Neural cell (in vitro differentiated cells): Measurements from ENCODE around the gene DACH1. TPM values are rescaled to one million over a fixed set of nuclear protein-coding genes. Genes with fewer than 3 reads are reported as not detected.
A peak's percentile ranks its signal among the peaks of the same experiment; 100 is the strongest.
"Not testable (repeated sequence)": the region's sequence is repeated elsewhere in the genome, so short reads cannot be mapped to it uniquely, and the experiment has no call there.

ENCODE experiments used
- H2AFZ ChIP-seq: fragments of 200-600, 300-800 bp; sonication (generic), shearing (Covaris generic); 2 replicates; pipeline ENCODE4 v1.6.0; 2014; ENCODE audit warnings: low read depth, mild to moderate bottlenecking, antibody characterized with exemption, low read length, moderate library complexity
- H3F3A ChIP-seq: fragments of 200-600 bp; shearing (Covaris generic); 2 replicates; pipeline ENCODE4 v1.6.1; 2016; ENCODE audit warnings: mild to moderate bottlenecking, moderate library complexity, mixed read lengths, antibody characterized with exemption, low read length; ENCODE audit not compliant: insufficient read depth, poor library complexity, severe bottlenecking
- H3K27ac ChIP-seq: fragments of 200-600, 300-800 bp; sonication (generic), shearing (Covaris generic); 2 replicates; pipeline ENCODE4 v1.5.1; 2014; ENCODE audit warnings: mild to moderate bottlenecking, low read length, moderate library complexity
- H3K27me3 ChIP-seq: fragments of 300-800, 200-600 bp; sonication (generic), shearing (Covaris generic); 2 replicates; pipeline ENCODE4 v1.6.0; 2014; ENCODE audit warnings: mild to moderate bottlenecking, low read depth, low read length, moderate library complexity; ENCODE audit not compliant: insufficient read depth
- H3K36me3 ChIP-seq: fragments of 300-800, 200-600 bp; sonication (generic), shearing (Covaris generic); 2 replicates; pipeline ENCODE4 v1.5.1; 2014; ENCODE audit warnings: mild to moderate bottlenecking, antibody characterized with exemption, low read length, moderate library complexity; ENCODE audit not compliant: insufficient read depth
- H3K4me2 ChIP-seq: fragments of 300-800, 200-600 bp; sonication (generic), shearing (Covaris generic); 2 replicates; pipeline ENCODE4 v1.6.0; 2014; ENCODE audit warnings: mild to moderate bottlenecking, low read length
- H3K4me3 ChIP-seq: fragments of 300-800, 200-600 bp; sonication (generic), shearing (Covaris generic); 2 replicates; pipeline ENCODE4 v1.5.1; 2014; ENCODE audit warnings: mild to moderate bottlenecking, low read length, moderate library complexity
- H3K79me2 ChIP-seq: fragments of 200-600 bp; shearing (Covaris generic); replicated peaks from 2 replicates; pipeline ENCODE4 v1.6.0; 2014; ENCODE audit warnings: mild to moderate bottlenecking, low read length, moderate library complexity; ENCODE audit not compliant: insufficient read depth
- H3K9ac ChIP-seq: fragments of 300-800, 200-600 bp; sonication (generic), shearing (Covaris generic); 2 replicates; pipeline ENCODE4 v1.6.1; 2016; ENCODE audit warnings: mild to moderate bottlenecking, low read length, mixed read lengths
- H3K9me2 ChIP-seq: fragments of 200-600 bp; shearing (Covaris generic); 2 replicates; pipeline ENCODE4 v1.6.1; 2016; ENCODE audit warnings: mild to moderate bottlenecking, low read length, mixed read lengths; ENCODE audit not compliant: insufficient read depth
- H3K9me3 ChIP-seq: fragments of 200-600, 300-800 bp; sonication (generic), shearing (Covaris generic); 2 replicates; pipeline ENCODE4 v1.6.1; 2016; ENCODE audit warnings: mild to moderate bottlenecking, mixed run types, low read length, moderate library complexity, mixed read lengths
- H4K20me1 ChIP-seq: fragments of 200-600 bp; shearing (Covaris generic); 2 replicates; pipeline ENCODE4 v1.6.1; 2016; ENCODE audit warnings: mild to moderate bottlenecking, mixed run types; ENCODE audit not compliant: insufficient read depth
- EP300 ChIP-seq: fragments of 450-650 bp; conservative IDR thresholded peaks from 2 replicates; pipeline ENCODE4 v1.6.1; 2014; ENCODE audit warnings: antibody characterized with exemption, mild to moderate bottlenecking, moderate library complexity; ENCODE audit not compliant: poor library complexity, severe bottlenecking
- EZH2 ChIP-seq: fragments of 200-600, 300-800 bp; shearing (Covaris generic), sonication (generic); IDR thresholded peaks from 2 replicates; pipeline ENCODE4 v1.6.1; 2014; ENCODE audit warnings: antibody characterized with exemption, low read length, borderline replicate concordance, mild to moderate bottlenecking; ENCODE audit not compliant: insufficient read depth, poor library complexity, severe bottlenecking
- MXI1 ChIP-seq: fragments of 450-650 bp; conservative IDR thresholded peaks from 2 replicates; pipeline ENCODE4 v1.6.1; 2014; ENCODE audit warnings: antibody characterized with exemption, mild to moderate bottlenecking; ENCODE audit not compliant: poor library complexity, severe bottlenecking
- POLR2AphosphoS5 ChIP-seq: IDR thresholded peaks from 2 replicates; pipeline ENCODE4 v1.6.1; 2012
- RAD21 ChIP-seq: fragments of 450-650 bp; conservative IDR thresholded peaks from 2 replicates; pipeline ENCODE4 v1.6.1; 2014; ENCODE audit warnings: antibody characterized with exemption, mild to moderate bottlenecking, moderate library complexity
- REST ChIP-seq: IDR thresholded peaks from 2 replicates; pipeline ENCODE4 v1.6.1; 2012; ENCODE audit warnings: borderline replicate concordance
- SMC3 ChIP-seq: fragments of 450-650 bp; conservative IDR thresholded peaks from 2 replicates; pipeline ENCODE4 v1.6.1; 2014; ENCODE audit warnings: antibody characterized with exemption, mild to moderate bottlenecking, moderate library complexity; ENCODE audit not compliant: poor library complexity
- TAF1 ChIP-seq: IDR thresholded peaks from 2 replicates; pipeline ENCODE4 v1.6.1; 2012; ENCODE audit warnings: low read depth
- polyA plus RNA-seq: library from polyadenylated mRNA; depleted of rRNA; stranded (reverse); fragments of >200 nt; gene quantifications from 2 replicates; pipeline ENCODE4 v1.2.3, GENCODE V29; 2014
- TF ChIP-seq, protein P1 (sequence below): fragments of 450-650 bp; IDR thresholded peaks from 2 replicates; pipeline ENCODE4 v1.5.1; 2014; ENCODE audit warnings: antibody characterized with exemption, mild to moderate bottlenecking, moderate library complexity; ENCODE audit not compliant: poor library complexity, severe bottlenecking

DACH1 gene
- polyA plus RNA-seq, 1 donor from 2014 or later: 20.0 TPM

GRCh38 chr13:71838842-71839241, 28.2 kb downstream of the DACH1 start (continued):
- no peak for TF ChIP-seq EZH2
- TF ChIP-seq TAF1: no peak

DNA sequence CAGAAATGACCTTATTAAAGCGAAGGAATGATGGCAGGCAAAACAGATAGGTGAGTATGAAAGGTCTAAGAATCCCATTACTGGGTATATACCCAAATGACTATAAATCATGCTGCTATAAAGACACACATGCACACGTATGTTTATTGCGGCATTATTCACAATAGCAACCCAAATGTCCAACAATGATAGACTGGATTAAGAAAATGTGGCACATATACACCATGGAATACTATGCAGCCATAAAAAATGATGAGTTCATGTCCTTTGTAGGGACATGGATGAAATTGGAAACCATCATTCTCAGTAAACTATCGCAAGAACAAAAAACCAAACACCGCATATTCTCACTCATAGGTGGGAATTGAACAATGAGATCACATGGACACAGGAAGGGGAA, 29.4 kb downstream of the DACH1 start:
- H2AFZ ChIP-seq, H4K20me1 ChIP-seq, H3K79me2 ChIP-seq, H3K9me2 ChIP-seq, H3K9me3 ChIP-seq, H3K4me3 ChIP-seq, H3F3A ChIP-seq, H3K27ac ChIP-seq, H3K27me3 ChIP-seq, H3K36me3 ChIP-seq, H3K4me2 ChIP-seq, H3K9ac ChIP-seq: not testable (repeated sequence)

DNA sequence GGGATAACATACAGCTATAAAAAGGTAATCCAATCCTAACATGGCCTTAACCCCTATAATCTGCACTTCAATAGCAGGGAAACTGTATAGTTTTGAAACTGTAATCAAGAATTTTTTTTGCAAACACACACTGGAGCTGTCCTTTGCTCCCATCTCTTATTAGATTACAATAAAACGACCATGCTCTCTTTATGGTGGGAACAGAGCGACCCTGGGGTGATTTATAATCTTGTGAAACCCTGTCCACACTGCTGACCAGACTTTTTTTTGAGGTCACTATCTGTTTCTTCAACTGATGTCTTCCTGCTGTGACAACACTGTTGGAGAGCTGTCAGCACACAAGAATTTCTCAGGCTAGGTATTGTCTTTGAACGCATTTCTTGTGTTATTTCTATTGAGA, 35.3 kb downstream of the DACH1 start:
- Histone ChIP-seq H3K27ac (no peak overlapping the region), H3K4me3 (peak overlapping the region; percentile 25), H3K27me3 (no peaks in the 10 kb centered on the region), H3F3A (no peaks in the 10 kb centered on the region), H3K4me2 (no peak overlapping the region), H4K20me1 (no peaks in the 10 kb centered on the region), H3K9me2 (no peaks in the 10 kb centered on the region), H3K79me2 (no peaks in the 10 kb centered on the region), H3K9ac (no peak overlapping the region), H3K36me3 (no peaks in the 10 kb centered on the region), H2AFZ (no peak overlapping the region), H3K9me3 (no peaks in the 10 kb centered on the region)
- TF ChIP-seq RAD21: no peak
- no peak for TF ChIP-seq MXI1
- peak; percentile 59 for TF ChIP-seq POLR2AphosphoS5
- peak; percentile 32 for TF ChIP-seq EP300
- no peak for TF ChIP-seq REST

GRCh38 chr13:71830736-71831135, 36.3 kb downstream of the DACH1 start:
- H3K9me2 ChIP-seq: no peaks in the 10 kb centered on the region
- H2AFZ ChIP-seq: no peak overlapping the region
- H3K9me3 ChIP-seq: no peaks in the 10 kb centered on the region
- no peaks in the 10 kb centered on the region for H4K20me1 ChIP-seq
- no peaks in the 10 kb centered on the region for H3K27me3 ChIP-seq
- H3K36me3 ChIP-seq: no peaks in the 10 kb centered on the region
- no peak overlapping the region for H3K9ac ChIP-seq
- no peak overlapping the region for H3K4me2 ChIP-seq
- no peaks in the 10 kb centered on the region for H3F3A ChIP-seq
- no peaks in the 10 kb centered on the region for H3K79me2 ChIP-seq
- H3K27ac ChIP-seq: no peak overlapping the region
- TF ChIP-seq EZH2: no peak
- no peak for TF ChIP-seq MXI1
- TF ChIP-seq TAF1: no peak
- TF ChIP-seq RAD21: no peak
- TF ChIP-seq, protein P1, sequence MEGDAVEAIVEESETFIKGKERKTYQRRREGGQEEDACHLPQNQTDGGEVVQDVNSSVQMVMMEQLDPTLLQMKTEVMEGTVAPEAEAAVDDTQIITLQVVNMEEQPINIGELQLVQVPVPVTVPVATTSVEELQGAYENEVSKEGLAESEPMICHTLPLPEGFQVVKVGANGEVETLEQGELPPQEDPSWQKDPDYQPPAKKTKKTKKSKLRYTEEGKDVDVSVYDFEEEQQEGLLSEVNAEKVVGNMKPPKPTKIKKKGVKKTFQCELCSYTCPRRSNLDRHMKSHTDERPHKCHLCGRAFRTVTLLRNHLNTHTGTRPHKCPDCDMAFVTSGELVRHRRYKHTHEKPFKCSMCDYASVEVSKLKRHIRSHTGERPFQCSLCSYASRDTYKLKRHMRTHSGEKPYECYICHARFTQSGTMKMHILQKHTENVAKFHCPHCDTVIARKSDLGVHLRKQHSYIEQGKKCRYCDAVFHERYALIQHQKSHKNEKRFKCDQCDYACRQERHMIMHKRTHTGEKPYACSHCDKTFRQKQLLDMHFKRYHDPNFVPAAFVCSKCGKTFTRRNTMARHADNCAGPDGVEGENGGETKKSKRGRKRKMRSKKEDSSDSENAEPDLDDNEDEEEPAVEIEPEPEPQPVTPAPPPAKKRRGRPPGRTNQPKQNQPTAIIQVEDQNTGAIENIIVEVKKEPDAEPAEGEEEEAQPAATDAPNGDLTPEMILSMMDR: no peak
- TF ChIP-seq REST: no peak
- TF ChIP-seq EP300: no peak
- TF ChIP-seq SMC3: no peak
- TF ChIP-seq POLR2AphosphoS5: no peak
- no peak overlapping the region for H3K4me3 ChIP-seq
